Ovary (tissue), 9 donors: Measurements from ENCODE around the gene PLIN1. TPM values are rescaled to one million over a fixed set of nuclear protein-coding genes. Genes with fewer than 3 reads are reported as not detected.

Experiments
- DNase-seq, 5 donors: peaks; one replicate each; pipeline ENCODE4 v3.0.0-alpha.2; 2019 to 2020
- H3K27ac ChIP-seq, 2 donors: fragments of 200-600 bp; one replicate each; pipeline versions ENCODE4 v1.5.1 to v1.8.0; 2019 to 2022
- H3K27me3 ChIP-seq: fragments of 200-600 bp; one replicate; pipeline ENCODE4 v1.8.0; 2022
- H3K36me3 ChIP-seq: fragments of 200-600 bp; sonication (generic); one replicate; pipeline ENCODE4 v1.5.1; 2019
- H3K4me1 ChIP-seq: one replicate; pipeline ENCODE4 v1.8.1; 2013; ENCODE audit warnings: mild to moderate bottlenecking, moderate library complexity; ENCODE audit not compliant: insufficient read depth
- H3K4me3 ChIP-seq: fragments of 200-600 bp; sonication (generic); one replicate; pipeline ENCODE4 v1.5.1; 2017
- H3K9me3 ChIP-seq, 2 donors: fragments of 200-600 bp in 1 of 2; sonication (generic) in 1 of 2; one replicate each; pipeline versions ENCODE4 v1.5.1 to v1.8.1; 2013 to 2019; ENCODE audit warnings: mild to moderate bottlenecking in 1 of 2, moderate library complexity in 1 of 2
- EP300 ChIP-seq: sonication (generic); formaldehyde crosslinking; IDR thresholded peaks from one replicate; pipeline ENCODE4 v1.6.1; 2017; ENCODE audit warnings: antibody characterized with exemption
- POLR2A ChIP-seq: fragments of 450-650 bp; IDR thresholded peaks from one replicate; pipeline ENCODE4 v1.6.1; 2017; ENCODE audit warnings: antibody characterized with exemption, mild to moderate bottlenecking, moderate library complexity
- WGBS, 3 donors: extraction: QIAGEN DNeasy Blood & Tissue Kit in 1 of 3; methylation state at CpG; one replicate each; pipeline versions ENCODE4 v1.1.5 to v1.1.7; 2013 to 2017; 5-methylcytosine and 5-hydroxymethylcytosine counted together
- intact Hi-C, 4 donors: fragments of 100-400 bp; cut with DNase I; formaldehyde crosslinking; loops; one replicate each; pipeline versions ENCODE4 v1.11.0 to v1.15.1; 2022 to 2023
- polyA plus RNA-seq, 2 donors: library from polyadenylated mRNA; stranded (reverse); fragments of 200-250 nt in 1 of 2; fragments of 350-450 nt in 1 of 2; fragmentation: Illumina TruSeq in 1 of 2; extraction: RNeasy Lipid Tissue Mini Kit (QIAGEN cat#74804) in 1 of 2; gene quantifications; one replicate each; pipeline ENCODE4 v1.2.3, GENCODE V29; 2013 to 2014
- total RNA-seq, 7 donors: library from RNA; depleted of rRNA in 2 of 7; stranded (reverse); fragments of >200 nt in 2 of 7; fragmentation: NEBNext Ultra II Directional in 3 of 7; extraction: Animal tissue kit (Norgen Biotek cat#: 25700) in 3 of 7; gene quantifications; one replicate each; pipeline versions ENCODE4 v1.1.0 to v1.2.4, GENCODE V29; 2016 to 2023
- TF ChIP-seq, protein P1 (sequence below), 3 donors: fragments of 450-650 bp in 2 of 3; fragments of 200-600 bp in 1 of 3; IDR thresholded peaks; one replicate each; pipeline versions ENCODE4 v1.5.1 to v1.8.0; 2016 to 2022; ENCODE audit warnings: antibody characterized with exemption in 3 of 3, mild to moderate bottlenecking in 1 of 3
- donor health status: DM: no; HTN: no; CAD: no; lungs with moderate emphysema.
- donor health status: DM: no; HTN: no; CAD: no.
- donor health status: Bipolar disorder and iron deficiency.
- donor health status: DM: yes; HTN: yes; CAD: no.
- donor health status: DM: no; HTN: no; CAD: no.
- donor health status: DM: yes; HTN: yes; CAD: no.

Gene PLIN1
- total and polyA plus RNA-seq, 9 donors, result 0.82 to 5.4 (median 1.2) TPM

DNA sequence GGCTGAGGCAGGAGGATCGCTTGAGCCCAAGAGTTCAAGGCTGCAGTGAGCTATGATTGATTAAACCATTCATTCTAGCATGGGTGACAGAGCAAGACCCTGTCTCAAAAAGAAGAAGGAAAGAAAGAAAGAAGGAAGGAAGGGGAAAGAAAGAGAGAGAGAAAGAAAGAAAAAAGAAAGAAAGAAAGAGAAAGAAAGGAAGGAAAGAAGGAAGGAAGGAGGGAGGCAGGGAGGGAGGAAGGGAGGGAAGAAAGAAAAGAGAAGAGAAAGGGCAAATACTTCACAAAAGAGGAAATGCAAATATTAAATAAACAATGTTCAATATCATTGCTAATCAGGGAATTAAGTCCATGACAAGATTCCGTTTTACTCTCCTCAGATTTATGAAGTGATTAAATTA lies 19.9 kb downstream of the PLIN1 start:
- TF ChIP-seq EP300 (no peak), POLR2A (no peak)
- TF ChIP-seq, protein P1, sequence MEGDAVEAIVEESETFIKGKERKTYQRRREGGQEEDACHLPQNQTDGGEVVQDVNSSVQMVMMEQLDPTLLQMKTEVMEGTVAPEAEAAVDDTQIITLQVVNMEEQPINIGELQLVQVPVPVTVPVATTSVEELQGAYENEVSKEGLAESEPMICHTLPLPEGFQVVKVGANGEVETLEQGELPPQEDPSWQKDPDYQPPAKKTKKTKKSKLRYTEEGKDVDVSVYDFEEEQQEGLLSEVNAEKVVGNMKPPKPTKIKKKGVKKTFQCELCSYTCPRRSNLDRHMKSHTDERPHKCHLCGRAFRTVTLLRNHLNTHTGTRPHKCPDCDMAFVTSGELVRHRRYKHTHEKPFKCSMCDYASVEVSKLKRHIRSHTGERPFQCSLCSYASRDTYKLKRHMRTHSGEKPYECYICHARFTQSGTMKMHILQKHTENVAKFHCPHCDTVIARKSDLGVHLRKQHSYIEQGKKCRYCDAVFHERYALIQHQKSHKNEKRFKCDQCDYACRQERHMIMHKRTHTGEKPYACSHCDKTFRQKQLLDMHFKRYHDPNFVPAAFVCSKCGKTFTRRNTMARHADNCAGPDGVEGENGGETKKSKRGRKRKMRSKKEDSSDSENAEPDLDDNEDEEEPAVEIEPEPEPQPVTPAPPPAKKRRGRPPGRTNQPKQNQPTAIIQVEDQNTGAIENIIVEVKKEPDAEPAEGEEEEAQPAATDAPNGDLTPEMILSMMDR (IDR thresholded peaks at IDR 0.05), result no peak
- Histone ChIP-seq H3K27me3 (no peaks in the 10 kb centered on the region), H3K9me3 (no peaks in the 10 kb centered on the region), H3K4me1 (peaks cover 7% of the 10 kb centered on the region), H3K4me3 (no peak overlapping the region), H3K27ac (no peak overlapping the region), H3K36me3 (no peaks in the 10 kb centered on the region)
- WGBS, 3 donors, result 84 to 89% (median 88%) methylated on average over 2 of the region's 2 CpGs
- intact Hi-C loops, result no loop called here
- DNase-seq, result no peak

DNA sequence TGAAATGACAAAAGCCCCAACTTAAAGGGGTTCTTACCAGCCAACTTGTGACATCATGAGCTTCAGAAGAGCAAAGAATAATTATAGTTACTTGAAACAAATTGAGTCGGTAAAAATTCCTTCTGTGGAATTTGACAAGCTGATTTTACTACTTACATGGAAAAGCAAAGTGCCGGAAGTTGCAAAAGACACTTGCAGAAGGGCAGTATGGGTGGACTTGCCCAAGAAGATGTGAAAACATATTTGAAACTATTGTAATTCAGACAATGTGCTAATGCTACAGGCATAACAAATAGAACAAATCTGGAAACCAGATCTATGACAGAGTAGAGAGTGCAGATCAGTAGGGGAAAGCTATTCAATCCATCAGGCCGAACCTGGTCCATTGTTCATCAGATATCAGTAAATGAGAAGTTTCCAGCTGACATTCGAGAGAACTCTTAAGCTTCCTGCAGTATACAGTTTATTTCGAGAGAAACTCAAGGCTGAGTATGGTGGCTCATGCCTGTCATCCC lies 21.4 kb downstream of the PLIN1 start:
- no peak for DNase-seq
- no peaks in the 10 kb centered on the region for H3K36me3 ChIP-seq
- no peaks in the 10 kb centered on the region for H3K9me3 ChIP-seq
- intact Hi-C loops, result no loop called here
- 83 to 88% (median 83%) methylated on average over 5 of the region's 5 CpGs for WGBS, 3 donors
- H3K27ac ChIP-seq, result no peak overlapping the region
- H3K4me1 ChIP-seq, result peaks cover 4% of the 10 kb centered on the region
- TF ChIP-seq EP300, result no peak
- TF ChIP-seq, protein P1 (IDR thresholded peaks at IDR 0.05), result no peak
- no peak for TF ChIP-seq POLR2A
- H3K27me3 ChIP-seq, result no peaks in the 10 kb centered on the region
- no peak overlapping the region for H3K4me3 ChIP-seq

DNA sequence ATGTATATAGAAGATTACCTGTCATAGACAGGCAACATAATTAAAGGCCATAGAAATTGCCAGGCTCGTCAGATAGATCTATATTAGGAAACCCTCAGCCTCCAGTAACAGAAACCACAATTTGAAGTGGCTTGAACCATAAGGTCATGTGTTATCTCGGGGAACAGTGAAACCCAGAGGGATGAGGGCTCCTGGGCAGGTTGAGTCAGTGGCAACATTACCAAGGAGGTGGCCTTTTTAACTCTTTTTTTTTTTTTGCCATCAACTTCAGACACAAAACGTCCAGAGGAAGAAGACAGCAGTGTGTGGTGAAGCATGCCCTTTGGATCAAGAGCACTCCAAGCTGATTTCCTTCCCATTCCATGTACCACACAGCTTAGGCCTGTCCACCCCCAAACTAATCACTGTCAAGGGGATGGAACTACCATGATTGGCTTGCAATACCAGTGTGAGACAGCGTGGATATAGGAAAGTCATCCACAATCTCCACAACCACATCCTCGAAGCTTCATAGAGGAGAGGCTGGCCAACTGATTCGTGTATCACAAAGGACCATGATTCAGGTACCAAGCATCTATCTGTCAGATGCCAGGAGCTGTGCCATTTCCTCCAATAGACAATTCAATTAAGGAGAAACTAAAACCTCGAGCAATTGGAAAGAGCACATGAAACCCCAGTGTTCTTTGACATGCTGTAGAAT lies 22.9 kb downstream of the PLIN1 start:
- Histone ChIP-seq H3K4me3 (no peak overlapping the region), H3K27me3 (no peaks in the 10 kb centered on the region), H3K4me1 (peaks cover 4% of the 10 kb centered on the region), H3K27ac (no peak overlapping the region), H3K9me3 (no peaks in the 10 kb centered on the region), H3K36me3 (no peaks in the 10 kb centered on the region)
- intact Hi-C loops, result no loop called here
- TF ChIP-seq EP300 (no peak), POLR2A (no peak)
- WGBS, 3 donors, result 79 to 80% (median 80%) methylated on average over 7 of the region's 7 CpGs
- no peak for DNase-seq

DNA sequence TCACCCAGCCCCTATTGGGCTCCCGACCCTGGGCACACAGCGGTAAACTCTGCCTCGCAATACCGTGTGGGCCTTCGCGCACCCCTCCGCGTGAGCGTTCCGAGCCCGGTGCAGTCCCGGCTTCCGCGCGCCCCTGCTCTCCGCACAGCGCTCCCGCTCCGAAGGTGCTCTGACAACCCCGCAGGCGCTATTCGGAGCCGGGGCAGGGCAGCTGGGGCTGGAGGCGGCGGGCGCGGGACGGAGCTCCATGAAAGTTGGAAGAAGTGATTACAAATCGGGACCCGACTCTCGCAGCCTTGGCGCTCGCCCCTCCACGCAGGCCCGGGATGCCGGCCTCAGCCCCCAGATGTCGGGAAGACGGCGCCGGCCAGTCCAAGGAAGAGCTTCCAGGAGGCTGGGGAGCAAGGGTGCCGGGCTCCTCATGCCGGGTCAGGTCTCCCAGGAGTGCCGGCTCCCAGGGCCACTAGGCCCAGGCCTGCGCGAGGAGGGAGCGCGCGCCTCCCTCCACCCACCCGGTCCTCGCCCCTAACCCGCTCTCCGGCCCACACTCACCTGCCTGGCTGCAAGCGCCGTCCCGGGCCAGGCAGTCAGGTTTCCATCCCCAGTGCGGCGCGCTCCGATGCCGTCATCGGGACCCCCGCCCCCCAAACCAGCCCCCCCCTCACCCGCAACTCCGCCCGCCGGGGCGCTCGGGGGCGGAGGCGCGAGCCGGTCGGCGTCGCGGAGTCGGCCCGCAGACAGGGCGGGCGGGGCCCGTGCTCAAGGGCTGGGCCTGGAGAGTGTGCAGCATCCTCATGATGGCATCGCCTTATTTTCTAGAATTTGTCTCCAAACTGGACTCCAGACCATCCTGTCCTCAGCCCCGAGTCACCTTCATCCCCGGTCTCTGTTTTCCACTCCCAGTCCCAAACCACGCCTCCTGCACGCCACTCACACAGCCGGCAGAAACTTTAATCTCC lies 24.0 kb downstream of the PLIN1 start, which contains the start of gene KIF7:
Gene KIF7, minus strand, starts transcription at position 621 of the 959 bp plus-strand sequence. CDS start 2,537 bp downstream, outside the sequence.
- WGBS, 3 donors, result 1% methylated on average over 70 to 87 of the region's 87 CpGs
- Histone ChIP-seq H3K36me3 (no peaks in the 10 kb centered on the region), H3K27me3 (no peaks in the 10 kb centered on the region), H3K4me1 (peaks cover 4% of the 10 kb centered on the region), H3K9me3 (no peaks in the 10 kb centered on the region), H3K4me3 (peak within 1 kb of the TSS; percentile 51), H3K27ac (peak within 1 kb of the TSS in 1 of 2 donors; percentile 55)
- TF ChIP-seq, protein P1 (IDR thresholded peaks at IDR 0.05), result no peak
- TF ChIP-seq EP300 (no peak), POLR2A (no peak)
- intact Hi-C loops, result no loop called here
- peak; percentile 48 to 74 (median 61) for DNase-seq
